Measurements from ENCODE around the gene PDE3A. TPM values are rescaled to one million over a fixed set of nuclear protein-coding genes. Genes with fewer than 3 reads are reported as not detected.

The PDE3A gene
- total RNA-seq, 1 donor = 3.9 TPM

DNA sequence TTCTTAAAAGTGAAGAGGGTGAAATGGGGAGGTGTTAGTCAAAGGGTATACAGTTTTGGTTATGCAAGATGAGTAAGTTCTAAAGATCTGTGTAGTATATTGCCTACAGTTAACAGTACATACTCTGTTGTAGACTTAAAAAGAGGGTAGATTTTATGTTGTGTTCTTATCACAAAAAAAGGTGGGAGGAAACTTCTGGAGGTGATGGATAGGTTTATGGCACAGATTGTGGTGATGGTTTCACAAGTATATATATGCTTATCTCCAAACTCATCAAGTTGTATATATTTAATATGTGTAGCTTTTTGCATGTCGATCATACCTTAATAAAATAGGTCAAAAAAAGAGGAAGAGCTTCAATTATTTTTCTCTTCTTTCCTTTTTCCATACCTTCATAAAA lies 64.0 kb downstream of the PDE3A start:
- no peak overlapping the region for H3K4me3 ChIP-seq (ENCODE audit: low read depth, low read length)
- TF ChIP-seq, protein P1, sequence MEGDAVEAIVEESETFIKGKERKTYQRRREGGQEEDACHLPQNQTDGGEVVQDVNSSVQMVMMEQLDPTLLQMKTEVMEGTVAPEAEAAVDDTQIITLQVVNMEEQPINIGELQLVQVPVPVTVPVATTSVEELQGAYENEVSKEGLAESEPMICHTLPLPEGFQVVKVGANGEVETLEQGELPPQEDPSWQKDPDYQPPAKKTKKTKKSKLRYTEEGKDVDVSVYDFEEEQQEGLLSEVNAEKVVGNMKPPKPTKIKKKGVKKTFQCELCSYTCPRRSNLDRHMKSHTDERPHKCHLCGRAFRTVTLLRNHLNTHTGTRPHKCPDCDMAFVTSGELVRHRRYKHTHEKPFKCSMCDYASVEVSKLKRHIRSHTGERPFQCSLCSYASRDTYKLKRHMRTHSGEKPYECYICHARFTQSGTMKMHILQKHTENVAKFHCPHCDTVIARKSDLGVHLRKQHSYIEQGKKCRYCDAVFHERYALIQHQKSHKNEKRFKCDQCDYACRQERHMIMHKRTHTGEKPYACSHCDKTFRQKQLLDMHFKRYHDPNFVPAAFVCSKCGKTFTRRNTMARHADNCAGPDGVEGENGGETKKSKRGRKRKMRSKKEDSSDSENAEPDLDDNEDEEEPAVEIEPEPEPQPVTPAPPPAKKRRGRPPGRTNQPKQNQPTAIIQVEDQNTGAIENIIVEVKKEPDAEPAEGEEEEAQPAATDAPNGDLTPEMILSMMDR (IDR thresholded peaks at IDR 0.05; ENCODE audit: insufficient read depth, low read depth, low read length) = no peak

DNA sequence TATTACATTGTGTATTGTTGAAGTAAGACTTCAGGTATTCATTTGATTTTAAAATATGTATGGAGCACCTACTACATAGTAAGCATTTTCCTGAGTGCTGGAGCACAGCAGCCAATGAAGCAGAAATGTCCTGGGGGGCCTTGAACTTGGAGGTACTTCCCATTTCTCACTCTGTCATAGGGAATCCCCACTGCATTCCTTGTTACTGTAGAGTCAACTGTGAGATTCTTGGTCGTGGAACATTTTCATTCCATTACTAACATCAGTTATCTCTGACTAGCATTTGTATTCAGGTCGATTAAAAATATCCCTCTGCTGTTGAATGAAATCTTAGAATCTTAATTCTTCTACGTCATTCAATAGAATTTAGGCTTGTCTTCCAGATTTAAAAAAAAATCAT lies 66.7 kb downstream of the PDE3A start:
- no peak for DNase-seq (ENCODE audit: low read depth)
- TF ChIP-seq, protein P1 (IDR thresholded peaks at IDR 0.05; ENCODE audit: insufficient read depth, low read depth, low read length) = no peak
- no peak overlapping the region for H3K4me3 ChIP-seq (ENCODE audit: low read depth, low read length)

More for the DNA sequence above, 64.0 kb downstream of the PDE3A start:
- DNase-seq (ENCODE audit: low read depth) = no peak

DNA sequence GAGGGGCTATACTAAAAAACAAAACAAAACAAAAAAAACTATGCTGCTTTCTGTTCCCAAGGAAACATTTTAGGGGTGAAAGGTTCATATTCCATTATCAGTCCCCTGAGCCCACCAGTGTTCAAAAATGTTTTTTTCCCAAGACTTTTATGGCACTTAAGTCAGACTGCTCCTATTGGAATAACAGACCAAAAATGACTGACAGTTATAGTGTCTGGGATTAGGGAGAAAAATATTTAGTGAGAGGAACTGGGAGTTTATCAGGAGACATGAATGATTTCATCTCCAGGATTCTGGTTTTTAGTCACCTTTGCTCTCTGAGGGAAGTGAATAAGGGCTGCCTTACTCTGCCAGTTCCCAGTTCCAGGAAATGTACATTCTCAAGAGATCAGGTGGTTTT lies 68.0 kb downstream of the PDE3A start:
- TF ChIP-seq, protein P1 (IDR thresholded peaks at IDR 0.05; ENCODE audit: insufficient read depth, low read depth, low read length) = no peak
- no peak overlapping the region for H3K4me3 ChIP-seq (ENCODE audit: low read depth, low read length)
- peak; percentile 47 for DNase-seq (ENCODE audit: low read depth)

GRCh38 chr12:20438299-20438779 lies 70.0 kb downstream of the PDE3A start:
- TF ChIP-seq, protein P1 (IDR thresholded peaks at IDR 0.05; ENCODE audit: insufficient read depth, low read depth, low read length) = no peak
- H3K4me3 ChIP-seq (ENCODE audit: low read depth, low read length) = no peak overlapping the region
- DNase-seq (ENCODE audit: low read depth) = peak; percentile 59

GRCh38 chr12:20439626-20440025 lies 71.3 kb downstream of the PDE3A start:
- TF ChIP-seq, protein P1 (IDR thresholded peaks at IDR 0.05; ENCODE audit: insufficient read depth, low read depth, low read length) = no peak
- H3K4me3 ChIP-seq (ENCODE audit: low read depth, low read length) = no peak overlapping the region
- DNase-seq (ENCODE audit: low read depth) = no peak

DNA sequence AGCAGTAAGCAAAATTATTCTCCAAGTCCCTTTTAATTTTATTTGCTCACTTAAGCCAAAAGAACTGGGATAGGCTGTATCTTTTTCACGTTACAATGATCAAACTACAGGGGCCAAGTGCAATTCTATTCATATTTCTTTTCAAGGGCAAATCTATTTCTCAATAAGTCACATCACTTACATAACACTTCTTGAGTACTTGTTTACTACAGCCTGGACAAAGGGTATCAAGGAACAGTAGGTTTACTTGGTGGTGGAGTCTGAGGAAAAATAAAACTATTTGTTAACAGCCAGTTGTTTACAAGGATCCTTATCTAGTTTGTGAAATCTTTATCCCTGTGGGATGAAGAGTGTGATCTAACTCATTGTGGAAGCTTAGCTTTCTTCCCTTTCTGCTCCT lies 72.1 kb downstream of the PDE3A start:
- H3K4me3 ChIP-seq (ENCODE audit: low read depth, low read length) = no peak overlapping the region
- no peak for DNase-seq (ENCODE audit: low read depth)
- TF ChIP-seq, protein P1 (IDR thresholded peaks at IDR 0.05; ENCODE audit: insufficient read depth, low read depth, low read length) = no peak

GRCh38 chr12:20442322-20442721 lies 74.0 kb downstream of the PDE3A start:
- TF ChIP-seq, protein P1 (IDR thresholded peaks at IDR 0.05; ENCODE audit: insufficient read depth, low read depth, low read length) = no peak
- no peak for DNase-seq (ENCODE audit: low read depth)
- no peak overlapping the region for H3K4me3 ChIP-seq (ENCODE audit: low read depth, low read length)
